Right renal pelvis (tissue), 4 donors: ENCODE measurements around the gene DAB1. TPM values are rescaled to one million over a fixed set of nuclear protein-coding genes. Genes with fewer than 3 reads are reported as not detected.

Experiments
- DNase-seq, 4 donors: peaks; one replicate each; pipeline ENCODE4 v3.0.0-alpha.2; 2013; ENCODE audit warnings: low read depth in 4 of 4, low spot score in 3 of 4, missing footprints in 1 of 4
- polyA plus RNA-seq, 4 donors: library from polyadenylated mRNA; unstranded; fragments of 120-200 nt; gene quantifications; one replicate each; pipeline ENCODE4 v1.2.1, GENCODE V29; 2013; ENCODE audit not compliant: insufficient read length in 4 of 4

The DAB1 gene
- polyA plus RNA-seq, 4 donors = 6.3 to 9.1 (median 7.4) TPM

DNA sequence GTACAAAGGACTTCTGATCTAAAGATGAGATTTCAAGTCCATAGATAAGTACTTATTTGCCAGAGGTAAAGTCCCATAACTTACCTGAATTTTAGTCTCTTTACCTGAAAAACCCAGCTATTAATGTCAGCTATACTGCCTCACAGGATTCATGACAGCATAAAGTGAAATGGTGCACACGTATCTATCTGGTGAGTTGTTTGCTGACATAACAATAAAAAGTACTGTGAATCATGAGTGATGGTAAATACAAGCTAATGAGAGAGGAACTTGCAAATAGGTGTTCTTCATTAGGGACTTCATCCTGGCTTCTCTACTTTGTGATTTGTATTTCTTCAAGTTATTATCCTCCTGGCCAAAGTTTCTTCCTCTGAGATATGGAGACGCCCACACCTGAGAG is 233.0 kb downstream of the DAB1 start:
- DNase-seq = no peak

GRCh38 chr1:57188168-57188567 is 235.7 kb downstream of the DAB1 start:
- no peak for DNase-seq

DNA sequence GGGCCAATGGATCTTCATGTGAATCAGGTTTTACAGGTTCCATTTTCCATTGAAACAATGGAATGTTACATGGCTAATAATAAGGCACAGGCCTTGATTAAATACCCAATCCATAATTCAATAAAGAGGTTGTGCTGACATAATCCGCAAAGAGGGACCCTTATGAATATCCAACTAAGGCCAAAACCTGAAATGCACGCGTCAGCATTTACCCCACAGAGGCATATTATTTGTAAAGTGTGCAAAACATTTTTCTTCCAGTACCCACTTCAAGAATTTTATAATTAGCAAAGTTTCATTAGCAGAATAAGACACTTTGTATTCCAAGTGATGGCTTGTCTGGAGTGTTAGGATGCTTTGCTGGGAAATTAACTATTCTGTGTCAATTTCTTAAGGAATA is 237.4 kb downstream of the DAB1 start:
- DNase-seq = no peak

GRCh38 chr1:57179001-57179400 is 244.9 kb downstream of the DAB1 start:
- no peak for DNase-seq

DNA sequence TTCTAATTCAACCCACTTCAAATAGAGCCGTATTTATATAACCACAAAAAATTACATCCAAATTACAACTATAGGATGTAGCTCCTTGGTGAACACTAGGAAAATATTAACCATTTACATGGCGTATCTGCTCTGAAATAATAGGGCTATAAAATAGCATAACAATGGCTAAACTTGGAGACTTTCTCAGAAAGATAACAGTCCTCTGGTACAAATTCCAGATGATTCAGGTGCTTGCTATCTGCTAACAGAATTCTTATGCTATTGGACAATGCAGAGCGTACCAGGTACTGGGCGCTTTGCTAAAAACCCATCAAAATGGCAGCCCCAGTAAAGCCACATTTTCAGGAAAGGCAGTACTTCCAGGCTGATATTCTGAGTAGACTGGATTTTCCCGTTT is 248.4 kb downstream of the DAB1 start:
- DNase-seq = no peak

- DNase-seq = no peak
These were observed 251.8 kb downstream of the DAB1 start for GRCh38 chr1:57172040-57172439.

DNA sequence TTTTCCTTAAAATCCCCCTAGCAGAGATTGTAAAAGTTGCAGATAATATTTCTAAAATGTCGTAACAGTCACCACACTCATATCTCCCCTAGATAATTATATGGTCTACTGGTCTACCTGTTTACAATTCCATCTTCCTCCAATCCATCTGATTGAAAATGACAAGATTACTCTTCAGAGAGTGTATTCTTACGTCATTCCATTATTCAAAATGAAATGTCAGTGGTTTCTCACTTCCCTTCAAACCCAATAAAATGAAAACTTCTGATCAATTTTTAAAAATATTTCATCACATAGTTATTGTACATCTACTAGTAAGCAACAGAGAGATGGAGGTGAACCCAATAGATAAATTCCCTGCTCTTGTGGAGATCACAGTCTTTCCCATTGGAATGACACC is 255.9 kb downstream of the DAB1 start:
- no peak for DNase-seq

DNA sequence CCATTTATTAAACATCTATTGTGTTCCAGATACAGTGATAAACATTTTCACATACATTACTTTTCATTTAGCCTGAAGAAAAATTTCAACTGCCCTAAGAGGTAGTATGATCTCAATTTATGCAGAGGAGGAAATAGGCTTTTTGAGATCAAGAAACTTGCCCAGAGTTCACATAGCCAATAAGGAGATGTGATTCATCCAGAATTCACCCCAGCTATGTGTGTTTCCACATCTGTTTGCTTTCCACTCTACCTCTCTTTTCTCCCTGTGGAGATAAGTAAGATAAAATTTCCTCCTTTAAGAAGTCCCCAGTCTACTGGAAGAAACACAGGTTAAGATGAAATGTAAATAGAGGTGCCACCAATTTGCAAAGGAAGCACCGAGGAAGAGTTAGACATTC is 258.3 kb downstream of the DAB1 start:
- DNase-seq = no peak

GRCh38 chr1:57164584-57164983 is 259.3 kb downstream of the DAB1 start:
- no peak for DNase-seq

DNA sequence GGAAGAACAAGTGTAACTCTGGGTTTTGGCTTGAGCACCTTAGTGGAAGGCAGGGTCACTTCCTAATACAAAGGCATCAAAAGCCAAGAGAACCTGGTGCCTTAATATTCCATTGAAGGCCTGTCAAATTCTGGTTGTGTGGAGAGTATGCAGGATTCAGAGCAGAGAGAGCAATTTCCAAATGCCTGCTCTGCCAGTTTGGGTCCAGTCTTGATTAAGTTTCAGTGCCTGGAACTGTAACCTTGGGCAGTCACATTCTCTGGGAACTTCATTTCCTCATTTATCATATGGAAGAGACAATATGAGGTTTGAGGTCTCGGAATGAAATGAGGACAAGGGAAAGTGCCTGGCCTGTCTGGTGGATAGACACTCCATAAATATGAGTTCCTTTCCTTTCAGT is 260.1 kb downstream of the DAB1 start:
- DNase-seq = no peak

DNA sequence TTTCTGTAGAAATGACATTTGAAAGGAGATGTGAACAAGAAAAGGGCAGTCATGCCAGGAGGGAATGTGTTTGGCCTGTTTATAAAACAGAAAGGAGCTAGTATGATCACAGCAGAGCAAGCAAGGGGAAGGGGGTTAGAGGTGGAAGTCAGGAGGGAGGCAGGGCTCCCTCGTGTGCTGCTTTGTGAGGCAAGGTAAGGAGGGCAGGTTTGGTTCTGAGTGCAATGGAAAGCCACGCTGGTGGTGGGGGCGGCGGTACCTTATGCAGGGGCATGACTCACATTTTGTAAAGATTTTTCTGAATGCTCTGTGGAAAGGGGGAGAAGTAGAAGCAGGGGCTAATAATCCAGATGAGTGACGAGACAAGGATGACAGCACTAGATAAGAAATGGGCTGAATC is 260.5 kb downstream of the DAB1 start:
- no peak for DNase-seq

DNA sequence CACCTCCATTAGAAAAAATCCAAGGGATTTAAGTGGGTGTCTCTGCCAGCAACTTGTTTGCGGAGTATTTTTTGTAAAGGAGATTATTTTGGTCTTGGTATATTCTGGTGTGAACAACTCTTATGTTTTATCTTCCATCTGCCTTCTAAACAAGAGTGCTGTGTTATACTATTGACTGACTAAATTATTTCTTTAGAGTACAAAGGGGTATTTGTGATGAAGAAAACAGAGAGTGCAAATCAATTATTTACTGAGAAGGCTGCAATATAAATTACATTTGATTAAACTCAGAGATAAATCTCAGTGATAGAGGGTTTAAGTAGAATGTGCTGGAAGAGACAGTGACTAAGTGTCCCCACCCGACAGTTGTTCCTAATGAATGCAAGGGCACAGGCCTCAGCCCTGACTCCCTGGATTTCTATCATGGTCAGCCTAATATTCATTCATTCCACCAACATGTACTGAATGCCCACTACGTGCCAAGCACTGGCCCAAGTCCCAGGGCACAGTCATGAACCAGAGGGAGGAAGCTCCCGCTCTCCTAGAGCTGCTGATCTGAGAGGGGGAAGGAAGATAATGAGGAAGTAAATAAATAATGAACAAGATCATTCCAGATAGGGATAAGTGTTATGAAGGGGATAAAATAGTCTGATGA is 261.1 kb downstream of the DAB1 start:
- no peak for DNase-seq

DNA sequence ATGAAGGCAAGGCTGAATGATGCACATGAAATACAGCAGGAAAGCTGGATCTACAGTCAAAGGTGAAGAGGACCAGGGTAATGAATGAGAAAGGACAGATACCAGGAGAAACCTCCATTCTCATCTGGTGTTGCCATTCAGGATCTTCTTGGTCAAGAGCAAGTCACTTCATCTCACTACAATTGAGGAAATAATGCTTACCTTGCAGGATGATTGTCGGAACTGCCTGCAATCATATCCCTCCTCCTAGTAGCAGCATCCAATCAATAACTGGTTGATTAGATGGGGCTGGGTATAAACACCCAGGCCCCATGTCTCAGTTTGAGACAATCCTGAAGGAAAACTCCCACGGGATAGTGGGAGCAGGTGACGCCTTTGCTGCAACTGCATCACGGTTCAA is 263.3 kb downstream of the DAB1 start:
- DNase-seq = no peak

DNA sequence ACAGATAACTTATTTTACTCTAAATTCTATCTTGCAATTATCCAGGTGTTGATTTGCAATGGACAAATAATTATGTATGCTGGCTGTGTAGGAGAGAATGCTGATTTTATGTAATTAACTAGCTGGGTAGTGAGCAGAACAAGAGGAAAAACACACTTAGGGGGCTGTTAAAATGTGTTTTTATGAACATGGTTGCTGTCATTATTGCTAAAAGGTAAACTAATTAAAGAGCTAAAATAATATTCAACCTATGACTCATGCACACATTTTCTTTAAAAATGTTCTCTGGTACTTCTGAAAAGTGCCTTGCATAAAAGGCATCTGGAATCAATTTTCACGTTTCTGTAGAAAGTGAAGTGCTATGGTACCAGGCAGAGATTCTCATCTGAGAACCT is 265.3 kb downstream of the DAB1 start:
- DNase-seq = no peak

- no peak for DNase-seq
These were observed 265.8 kb downstream of the DAB1 start for GRCh38 chr1:57157818-57158603.

DNA sequence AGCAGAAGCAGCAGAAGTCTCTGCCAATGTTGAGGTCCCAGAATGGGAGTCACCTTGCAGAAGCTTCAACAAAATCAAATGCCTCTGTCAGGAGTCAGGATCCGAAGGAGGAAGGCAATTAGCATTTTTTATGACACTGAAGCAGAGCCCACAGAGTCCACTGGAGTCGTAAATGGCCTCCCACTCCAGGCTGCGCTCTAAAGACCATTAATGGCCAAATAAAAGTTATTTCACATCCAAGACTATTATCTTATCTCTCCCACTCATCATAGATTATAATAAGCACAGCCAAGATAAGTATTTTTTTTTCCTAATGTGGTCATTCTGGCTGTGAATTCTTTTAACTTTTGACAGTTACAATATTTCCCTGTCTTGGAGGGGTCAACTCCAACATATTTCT is 267.0 kb downstream of the DAB1 start:
- DNase-seq = no peak

DNA sequence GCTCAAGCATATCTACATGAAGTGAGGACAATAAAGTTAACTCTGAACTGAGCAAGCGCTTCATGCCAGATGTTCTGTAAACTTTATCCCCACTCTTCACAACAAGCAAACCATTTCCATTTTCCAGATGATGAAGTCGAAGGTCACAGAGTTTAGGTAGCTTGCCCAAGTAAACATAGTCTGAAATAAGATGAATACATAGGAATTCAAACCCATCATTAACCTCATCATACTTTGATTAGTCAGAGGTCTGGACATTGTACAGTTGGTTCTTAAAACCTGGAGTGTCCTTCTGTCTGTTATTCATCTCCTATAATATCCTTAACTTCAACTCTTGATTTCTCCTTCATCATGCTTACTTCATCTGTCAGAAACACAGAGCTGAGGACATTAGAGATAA is 277.8 kb downstream of the DAB1 start:
- DNase-seq = no peak

GRCh38 chr1:57142999-57143398 is 280.9 kb downstream of the DAB1 start:
- DNase-seq = no peak

- no peak for DNase-seq
These were observed 281.7 kb downstream of the DAB1 start for GRCh38 chr1:57142169-57142568.

DNA sequence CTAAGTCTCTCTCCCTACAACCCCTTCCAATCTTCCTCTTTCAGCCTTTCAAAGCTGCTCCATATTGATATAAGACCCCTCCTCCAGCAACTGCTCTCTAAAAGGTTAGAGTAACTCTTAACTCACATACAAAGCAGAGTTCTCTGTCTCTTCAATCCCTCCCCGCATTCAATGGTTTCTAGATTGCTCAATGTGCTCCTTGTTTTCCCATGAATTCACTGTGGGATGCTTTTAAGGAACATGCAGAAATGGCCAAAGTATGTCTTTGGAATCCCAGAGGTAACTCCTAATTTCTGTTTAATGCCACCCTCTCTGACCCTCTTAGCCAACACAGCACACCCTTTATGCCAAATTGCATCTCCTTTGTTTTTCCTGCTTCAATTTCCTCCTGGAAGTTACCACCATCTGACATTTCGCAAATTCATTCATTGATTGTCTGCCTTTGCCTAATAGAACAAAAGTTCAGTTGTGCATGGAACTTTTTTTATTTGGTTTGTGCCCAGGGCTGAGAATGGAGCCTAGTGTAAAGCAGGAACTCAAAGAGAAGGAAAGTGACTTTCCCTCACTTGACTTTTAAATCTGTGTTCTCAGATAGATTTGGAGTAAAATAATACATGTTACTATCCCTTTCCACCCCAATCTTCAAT is 285.3 kb downstream of the DAB1 start:
- no peak for DNase-seq

DNA sequence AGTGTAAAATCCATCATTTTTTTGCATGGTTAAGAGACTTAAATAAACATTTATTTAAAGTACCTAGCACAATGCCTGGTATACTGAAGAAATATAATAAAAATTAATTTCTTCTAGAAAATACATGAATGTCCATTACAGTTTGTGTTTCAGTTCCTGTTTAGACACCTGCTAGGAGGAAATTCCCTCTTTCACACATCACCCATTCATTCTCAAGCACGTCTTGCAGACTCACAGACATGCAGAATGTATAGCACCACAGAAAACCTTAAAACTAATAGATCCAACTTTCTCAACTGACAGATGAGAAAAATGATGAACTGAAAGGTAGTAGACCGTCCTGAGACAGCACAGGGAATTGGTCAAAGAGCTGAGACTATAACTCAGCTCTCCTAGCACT is 285.9 kb downstream of the DAB1 start:
- no peak for DNase-seq

GRCh38 chr1:57134803-57135202 is 289.1 kb downstream of the DAB1 start:
- DNase-seq = no peak
